CD4-positive, alpha-beta T cell treated with Interleukin-6 at 100 ng/mL for 8 hours (primary cell): ENCODE measurements around the gene PABPN1.
"Not testable (repeated sequence)": the region's sequence is repeated elsewhere in the genome, so short reads cannot be mapped to it uniquely, and the experiment has no call there.

ENCODE experiments used
- DNase-seq: peaks from one replicate; pipeline ENCODE4 v3.0.0-alpha.2; 2020; ENCODE audit warnings: mixed read lengths, low spot score

PABPN1 gene

GRCh38 chr14:23301288-23301968, 19.8 kb upstream of the PABPN1 start:
- DNase-seq, result peak; percentile 97

GRCh38 chr14:23301969-23302289, 19.3 kb upstream of the PABPN1 start:
- DNase-seq, result no peak

- peak; percentile 90 for DNase-seq
Measured at GRCh38 chr14:23302290-23303225, 18.7 kb upstream of the PABPN1 start, which contains the start of gene PPP1R3E. Gene PPP1R3E (minus strand): TSS chr14:23302859. CDS start chr14:23302576, 283 bp downstream.

- no peak for DNase-seq
Measured at GRCh38 chr14:23306412-23307145, 14.7 kb upstream of the PABPN1 start, which contains the start of gene BCL2L2. Gene BCL2L2 (plus strand): TSS chr14:23306833. CDS start chr14:23307768, 935 bp downstream.

GRCh38 chr14:23307146-23307530, 14.1 kb upstream of the PABPN1 start:
- no peak for DNase-seq

- DNase-seq, result no peak
Measured at GRCh38 chr14:23307687-23308644, 13.3 kb upstream of the PABPN1 start.

- no peak for DNase-seq
Measured at GRCh38 chr14:23308721-23309445, 12.4 kb upstream of the PABPN1 start.

GRCh38 chr14:23310546-23310945, 10.7 kb upstream of the PABPN1 start:
- DNase-seq, result no peak

GRCh38 chr14:23316300-23316699, 5.0 kb upstream of the PABPN1 start:
- DNase-seq, result no peak

GRCh38 chr14:23319746-23320583, 1.3 kb upstream of the PABPN1 start:
- DNase-seq, result no peak

- DNase-seq, result peak; percentile 27
Measured at GRCh38 chr14:23321572-23322547, 603 bp downstream of the PABPN1 start.

GRCh38 chr14:23322568-23323517, 1.6 kb downstream of the PABPN1 start:
- DNase-seq, result no peak

GRCh38 chr14:23323838-23324454, 2.7 kb downstream of the PABPN1 start:
- no peak for DNase-seq

GRCh38 chr14:23324455-23324846, 3.2 kb downstream of the PABPN1 start:
- DNase-seq, result no peak

- DNase-seq, result no peak
Measured at GRCh38 chr14:23324993-23325392, 3.7 kb downstream of the PABPN1 start.

GRCh38 chr14:23325746-23326145, 4.5 kb downstream of the PABPN1 start:
- not testable (repeated sequence) for DNase-seq
